HG02970 (cell line): ENCODE measurements around the gene LRCH3.

Experiments
- ATAC-seq: cut with Tn5 transposase; IDR thresholded peaks from one replicate; pipeline ENCODE4 v1.9.1; 2021; ENCODE audit warnings: mild to moderate bottlenecking, moderate library complexity, moderate number of reproducible peaks; ENCODE audit not compliant: unreplicated experiment, low FRiP score

LRCH3 gene

DNA sequence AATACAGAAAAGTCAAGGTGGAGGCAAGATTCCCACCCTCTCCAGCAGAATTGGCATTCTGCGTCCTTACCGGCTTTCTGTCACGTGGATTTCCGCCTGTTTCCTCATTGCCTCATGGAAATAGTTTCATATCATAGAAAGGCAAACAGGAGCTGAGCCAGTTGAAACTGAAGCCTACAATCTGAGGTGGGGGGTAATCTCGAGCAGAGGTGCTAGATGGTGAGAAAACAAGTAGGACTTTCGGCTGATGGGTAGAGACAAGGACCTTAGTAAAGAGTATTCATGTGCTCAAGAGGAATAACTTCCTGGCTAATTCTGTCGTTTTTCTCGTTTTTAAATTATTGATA, 39.9 kb downstream of the LRCH3 start:
- ATAC-seq: no peak

DNA sequence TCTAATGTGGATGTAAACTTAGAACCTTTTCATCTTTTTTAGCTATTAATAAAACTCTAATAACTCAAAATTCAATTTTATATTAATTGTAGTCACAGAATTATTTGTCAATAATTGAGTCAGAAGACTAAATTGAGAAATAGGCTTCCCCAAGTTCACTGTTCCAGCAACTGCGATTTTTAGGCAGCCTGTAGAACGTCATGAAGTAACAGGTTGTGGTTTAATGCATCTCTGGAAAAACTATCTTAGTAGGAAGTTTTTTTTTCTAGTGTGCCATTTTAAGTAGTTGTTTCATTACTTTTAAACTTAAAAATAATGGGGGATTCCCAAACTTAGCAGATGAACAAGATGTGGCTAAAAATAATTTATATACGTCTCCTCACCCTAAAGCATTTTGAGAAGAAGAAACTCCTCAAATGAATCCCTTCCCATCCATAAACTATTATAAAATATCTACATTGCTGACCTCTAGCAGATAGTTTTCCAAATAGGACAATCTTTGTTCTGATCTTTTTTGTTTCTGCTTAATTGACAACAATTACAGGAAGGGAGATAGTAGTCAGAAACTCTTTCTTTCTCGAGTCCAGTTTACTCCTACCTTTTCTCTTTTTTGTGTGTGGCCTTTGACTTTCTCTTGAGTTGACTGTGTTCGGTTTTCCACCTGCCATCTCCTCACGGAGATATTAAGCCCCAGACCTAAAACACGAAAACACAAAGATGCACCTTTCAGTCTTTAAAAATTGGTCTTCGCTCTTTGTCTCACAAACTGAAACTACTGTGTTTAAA, 43.1 kb downstream of the LRCH3 start:
- ATAC-seq: no peak

DNA sequence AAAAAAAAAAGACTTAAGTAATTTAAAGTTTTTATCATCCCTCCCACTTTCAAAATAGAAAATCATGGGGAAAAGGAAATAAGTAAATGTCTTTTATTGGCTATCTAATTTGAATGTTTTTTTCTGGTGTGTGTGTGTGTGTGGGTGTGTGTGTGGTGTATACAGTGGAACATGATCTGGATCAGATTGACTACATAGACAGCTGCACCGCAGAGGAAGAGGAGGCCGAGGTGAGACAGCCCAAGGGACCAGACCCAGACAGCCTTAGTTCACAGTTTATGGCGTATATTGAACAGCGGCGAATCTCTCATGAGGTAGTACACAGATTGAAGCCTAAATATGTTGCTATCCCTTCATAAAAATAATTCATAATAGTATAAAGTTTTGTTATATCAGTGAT, 44.5 kb downstream of the LRCH3 start:
- ATAC-seq: no peak

DNA sequence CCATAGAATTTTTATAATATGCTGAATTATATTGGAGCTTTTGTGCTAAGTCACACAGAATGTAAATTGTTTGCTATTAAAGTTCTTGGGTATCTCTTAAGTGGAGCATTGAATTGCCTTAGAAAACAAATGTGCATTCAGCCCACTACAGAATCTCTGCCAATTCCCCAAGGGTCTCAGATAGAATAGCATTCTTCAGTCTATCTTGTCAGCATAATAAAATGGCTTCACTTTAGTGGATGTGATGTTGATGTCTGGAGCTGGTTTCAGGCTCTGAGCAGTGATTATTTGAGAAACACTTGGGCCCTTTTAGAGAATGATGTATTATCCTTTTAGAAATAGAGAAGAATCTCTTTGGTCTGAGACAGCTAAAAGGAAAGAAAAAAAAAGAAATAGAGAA, 45.2 kb downstream of the LRCH3 start:
- no peak for ATAC-seq

DNA sequence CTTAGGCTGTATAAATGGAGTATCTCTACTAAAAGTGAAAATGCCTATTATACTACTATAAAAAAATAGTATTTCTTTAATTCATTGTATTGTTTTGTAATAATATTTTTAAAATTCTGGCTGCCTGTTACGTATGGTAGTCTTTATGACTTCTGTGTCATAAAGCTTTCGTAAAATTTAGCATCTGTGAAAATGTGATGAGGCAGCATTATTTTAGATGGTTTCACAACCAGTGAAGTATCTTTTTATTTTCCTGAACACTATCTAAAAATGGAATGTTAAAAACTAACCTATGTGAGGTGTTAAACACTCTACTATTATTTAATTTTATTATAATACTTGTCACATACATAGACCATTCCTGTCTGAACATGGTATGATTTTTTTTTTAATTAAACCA, 46.2 kb downstream of the LRCH3 start:
- ATAC-seq: no peak

DNA sequence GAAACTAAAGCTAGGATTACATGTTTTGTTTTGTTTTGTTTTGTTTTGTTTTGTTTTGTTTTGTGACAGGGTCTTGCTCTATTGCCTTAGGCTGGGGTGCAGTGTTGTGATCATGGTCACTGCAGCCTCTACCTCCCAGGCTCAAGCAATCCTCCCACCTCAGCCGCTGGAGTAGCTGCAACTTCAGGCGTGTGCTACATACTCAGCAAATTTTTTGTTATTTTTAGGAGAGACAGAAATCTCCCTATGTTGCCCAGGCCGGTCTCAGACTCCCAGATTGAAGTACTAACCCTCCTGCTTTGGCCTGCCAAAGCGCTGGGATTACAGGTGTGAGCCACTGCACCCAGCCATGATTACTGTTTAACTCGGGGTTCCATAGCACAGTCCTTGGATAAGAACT, 50.7 kb downstream of the LRCH3 start:
- no peak for ATAC-seq

DNA sequence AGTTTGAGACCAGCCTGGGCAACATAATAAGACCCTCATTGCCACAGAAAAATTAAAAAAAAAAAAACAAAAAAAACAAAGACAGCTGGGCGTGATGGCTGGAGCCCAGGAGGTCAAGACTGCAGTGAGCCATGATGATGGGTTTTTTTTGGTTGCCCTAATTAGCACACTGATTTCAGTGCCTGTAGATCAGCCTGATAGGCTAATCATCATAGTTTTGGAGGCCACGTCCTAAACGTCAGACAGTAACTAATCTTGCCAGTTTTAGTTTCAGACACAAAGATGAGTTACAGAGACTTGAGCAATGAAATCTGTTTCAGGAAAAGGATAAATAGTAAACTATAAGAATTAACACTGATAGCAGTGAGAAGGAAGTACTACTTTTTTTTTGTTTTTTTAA, 55.4 kb downstream of the LRCH3 start:
- ATAC-seq: no peak

DNA sequence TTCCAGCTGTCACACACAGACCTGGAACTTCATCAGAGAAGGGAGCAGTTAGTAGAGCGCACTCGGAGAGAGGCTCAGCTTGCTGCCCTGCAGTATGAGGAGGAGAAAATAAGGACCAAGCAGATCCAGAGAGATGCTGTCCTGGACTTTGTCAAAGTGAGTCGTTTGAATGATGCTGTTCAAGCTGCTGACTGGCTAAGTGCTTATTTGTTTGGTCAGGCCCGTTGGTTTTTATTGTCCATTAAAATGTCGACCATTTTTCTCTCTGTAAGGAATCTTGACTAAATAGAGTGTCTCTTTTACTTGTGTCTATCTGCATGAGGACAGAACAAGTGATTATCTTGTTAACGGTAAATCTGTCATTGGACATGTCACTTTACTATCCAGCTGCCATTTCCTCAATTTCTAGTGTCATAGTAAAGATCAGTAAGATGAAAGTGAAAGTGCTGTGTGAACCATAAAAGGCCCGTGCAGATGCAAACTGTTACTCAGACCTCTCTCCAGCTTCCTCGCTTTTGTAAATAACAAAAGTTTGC, 56.9 kb downstream of the LRCH3 start:
- peak; percentile 56 for ATAC-seq

DNA sequence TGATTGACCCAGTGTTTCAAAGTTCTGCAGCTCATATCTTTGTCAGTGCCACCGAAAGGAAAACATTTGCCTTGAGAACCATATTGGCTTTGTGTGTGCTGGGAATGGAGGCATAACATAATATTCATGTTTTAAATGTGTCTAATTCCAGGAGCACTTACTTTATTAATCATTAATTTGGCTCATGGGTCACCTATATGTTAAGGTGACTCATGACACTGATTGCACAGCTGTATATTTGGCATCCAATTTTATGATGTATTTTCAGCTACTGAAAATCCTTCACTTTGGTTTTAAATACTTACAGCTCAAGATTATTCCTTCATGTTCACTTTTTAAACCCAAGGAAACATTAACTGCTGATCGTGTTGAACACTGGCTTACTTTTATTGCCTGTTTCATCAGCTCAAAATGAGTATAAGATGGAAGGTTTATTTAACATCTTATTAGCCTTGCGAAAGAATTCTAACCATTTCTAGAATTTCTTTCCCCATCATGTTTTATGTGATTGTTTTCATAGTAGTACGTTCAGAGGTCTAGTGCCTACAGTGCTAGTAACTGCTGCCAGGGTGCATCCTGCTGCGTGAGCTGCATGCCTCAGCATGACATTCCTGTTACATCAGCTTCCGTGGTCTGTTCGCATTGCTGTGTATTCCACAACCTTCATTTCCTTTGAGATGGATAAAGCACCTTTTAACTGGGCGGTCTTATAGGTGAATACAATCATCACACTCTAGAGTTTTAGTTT, 63.7 kb downstream of the LRCH3 start:
- ATAC-seq: no peak

DNA sequence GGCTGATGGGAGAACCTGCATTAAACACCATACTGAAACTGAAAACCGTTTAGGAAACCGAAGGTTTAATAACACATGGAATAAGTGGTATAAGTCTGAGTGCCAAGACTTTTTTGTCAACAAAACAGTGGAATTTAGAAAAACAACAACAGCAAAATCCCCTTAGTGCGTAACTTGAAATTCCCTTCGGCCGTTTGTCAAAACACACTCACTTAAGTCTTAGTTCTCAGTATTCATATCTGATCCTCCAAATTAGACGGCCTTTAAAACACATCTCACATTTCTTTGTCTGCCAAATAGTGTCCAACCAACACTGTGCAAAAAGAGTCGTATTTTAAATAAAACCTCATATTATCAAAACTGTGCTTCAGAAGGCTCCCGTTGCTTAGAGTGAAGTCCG, 64.5 kb downstream of the LRCH3 start:
- no peak for ATAC-seq

DNA sequence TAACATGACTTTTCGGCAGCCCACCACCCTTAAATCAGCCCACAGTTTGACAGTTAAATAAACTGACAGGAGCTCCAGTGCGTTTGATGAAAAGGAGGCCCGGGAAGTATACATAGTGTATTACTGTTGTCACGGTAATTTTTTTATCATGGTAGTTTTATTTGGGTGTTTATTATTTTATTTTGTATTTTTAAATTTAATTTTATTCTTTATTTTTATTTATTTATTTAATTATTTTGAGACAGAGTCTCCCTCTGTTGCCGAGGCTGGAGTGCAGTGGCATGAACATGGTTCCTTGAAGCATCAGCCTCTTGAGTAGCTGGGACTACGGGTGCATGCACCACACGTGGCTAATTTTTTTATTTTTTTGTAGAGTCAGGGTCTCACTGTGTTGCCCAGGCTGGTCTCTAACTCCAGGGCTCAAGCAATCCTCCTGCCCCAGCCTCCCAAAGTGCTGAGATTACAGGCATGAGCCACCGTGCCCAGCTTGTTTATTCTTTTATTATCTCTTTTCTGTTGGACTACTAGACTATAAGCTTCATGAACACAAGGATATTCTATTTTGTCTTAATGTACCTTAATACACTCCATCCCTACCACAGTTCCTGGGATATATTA, 65.3 kb downstream of the LRCH3 start:
- no peak for ATAC-seq

DNA sequence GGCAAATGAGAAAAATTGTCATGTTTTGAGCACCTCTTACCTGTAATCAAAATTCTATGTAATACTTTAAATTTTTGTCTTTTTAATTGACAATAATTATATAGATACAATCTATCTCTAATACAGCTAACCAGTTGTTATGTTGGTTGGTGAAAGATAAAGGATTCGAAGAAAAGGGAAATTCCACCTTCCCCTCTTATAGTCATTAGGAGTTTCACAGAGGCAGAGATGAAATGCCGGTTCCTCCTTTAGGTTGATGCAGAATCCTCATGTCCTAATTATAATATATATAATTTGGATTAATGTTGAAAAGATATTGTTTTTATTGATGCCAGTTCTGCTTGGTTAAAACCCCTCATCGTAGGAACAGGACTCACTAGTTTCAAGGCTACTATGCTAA, 67.1 kb downstream of the LRCH3 start:
- no peak for ATAC-seq

DNA sequence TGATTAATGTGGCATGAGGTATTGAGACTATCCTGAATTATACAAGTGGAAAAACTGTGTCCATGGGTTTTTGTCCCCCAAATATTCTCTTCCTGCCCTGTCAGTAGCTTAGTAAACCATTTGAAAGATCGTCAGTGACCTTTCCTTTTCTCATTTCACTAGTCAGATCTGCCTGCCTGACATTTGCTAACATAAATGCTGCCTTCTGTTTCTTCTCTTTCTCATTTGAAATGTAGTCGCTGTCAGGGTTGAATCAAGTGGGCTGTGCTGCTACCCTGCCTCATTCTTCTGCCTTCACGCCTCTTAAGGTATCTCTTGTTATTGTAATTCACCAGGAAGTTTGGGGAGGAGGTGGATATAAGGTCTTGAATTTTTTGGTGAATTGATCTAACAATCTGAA, 67.5 kb downstream of the LRCH3 start:
- ATAC-seq: no peak

DNA sequence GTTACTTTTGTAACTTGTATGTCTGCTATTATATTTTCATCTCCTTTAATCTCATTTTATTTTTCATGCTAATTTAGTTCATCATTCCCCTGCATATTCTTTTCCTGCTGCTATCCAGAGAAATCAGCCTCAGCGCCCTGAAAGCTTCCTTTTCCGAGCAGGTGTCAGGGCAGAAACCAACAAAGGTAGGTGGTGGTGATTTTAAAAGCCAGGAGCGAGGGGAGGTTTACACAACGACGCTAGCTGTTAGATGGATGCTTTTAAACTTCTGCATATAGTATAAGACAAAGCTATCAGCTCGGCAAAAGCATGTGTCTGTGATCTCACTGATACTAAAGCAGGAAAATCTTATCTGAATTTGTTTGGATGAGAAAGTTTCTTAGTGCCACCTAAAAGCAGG, 75.0 kb downstream of the LRCH3 start:
- ATAC-seq: no peak

DNA sequence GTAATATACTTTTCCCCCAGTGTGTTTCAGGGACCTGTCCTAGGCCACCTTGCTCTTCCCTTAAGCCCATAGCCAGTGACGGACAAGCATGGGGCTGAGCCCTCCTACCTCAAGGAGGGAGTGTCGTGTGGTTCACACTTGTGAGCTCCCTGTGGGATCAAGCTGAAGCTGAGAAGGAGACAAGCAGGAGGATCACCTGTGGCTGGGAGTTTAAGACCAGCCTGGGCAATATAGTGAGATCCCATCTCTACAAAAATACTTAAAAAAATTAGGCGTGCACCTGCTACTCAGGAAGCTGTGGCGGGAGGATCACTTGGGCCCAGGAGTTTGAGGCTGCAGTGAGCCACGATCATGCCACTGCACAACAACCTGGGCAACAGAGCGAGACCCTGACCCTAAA, 82.3 kb downstream of the LRCH3 start:
- ATAC-seq: no peak

DNA sequence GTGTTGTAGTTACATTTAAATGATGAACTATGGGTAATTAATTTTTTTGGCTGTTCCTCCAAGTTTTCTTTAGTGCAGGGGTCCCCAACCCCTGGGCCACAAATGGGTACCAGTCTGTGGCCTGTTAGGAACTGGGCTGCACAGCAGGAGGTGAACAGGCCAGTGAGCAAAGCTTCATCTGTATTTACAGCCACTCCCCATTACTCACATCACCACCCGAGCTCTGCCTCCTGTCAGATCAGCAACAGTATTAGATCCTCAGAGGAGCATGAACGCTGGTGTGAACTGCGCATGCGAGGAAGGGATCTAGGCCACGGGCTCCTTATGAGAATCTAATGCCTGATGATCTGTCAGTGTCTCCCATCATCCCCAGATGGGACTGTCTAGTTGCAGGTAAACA, 83.0 kb downstream of the LRCH3 start:
- no peak for ATAC-seq

DNA sequence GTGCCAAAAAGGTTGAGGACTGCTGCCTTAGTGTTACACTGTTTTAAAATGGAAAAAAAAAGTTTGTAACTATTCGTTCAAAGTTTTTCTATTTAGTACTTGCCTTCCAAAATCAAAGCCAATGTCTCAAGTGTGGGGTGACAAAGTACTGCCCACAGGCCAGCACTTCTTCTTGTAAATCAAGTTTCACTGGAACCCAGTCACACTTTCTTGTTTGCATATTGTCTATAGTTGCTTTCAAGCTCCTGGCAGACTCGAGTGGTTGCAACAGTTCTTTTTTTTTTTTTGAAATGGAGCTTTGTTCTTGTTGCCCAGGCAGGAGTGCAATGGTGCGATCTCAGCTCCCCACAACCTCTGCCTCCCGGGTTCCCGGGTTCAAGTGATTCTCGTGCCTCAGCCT, 83.6 kb downstream of the LRCH3 start:
- no peak for ATAC-seq

DNA sequence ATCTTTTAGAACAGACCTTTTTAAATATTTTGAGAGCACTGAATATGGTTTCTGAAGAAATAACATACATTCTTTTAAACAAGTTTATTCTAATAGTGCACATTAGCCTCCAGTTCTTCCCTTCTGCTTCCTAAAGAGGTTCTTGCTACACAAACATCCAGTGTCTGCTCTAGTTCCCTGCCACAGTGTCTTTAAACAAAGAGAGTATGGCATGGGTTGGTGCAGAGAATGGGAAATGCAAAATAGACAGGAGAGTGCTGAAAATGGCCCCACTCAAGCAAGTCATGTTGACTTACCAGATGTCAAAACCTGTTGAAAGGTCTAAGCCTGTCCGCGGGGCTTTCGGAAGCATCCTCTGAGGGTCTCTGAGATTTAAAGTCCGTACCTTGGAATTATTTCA, 86.8 kb downstream of the LRCH3 start:
- ATAC-seq: no peak

DNA sequence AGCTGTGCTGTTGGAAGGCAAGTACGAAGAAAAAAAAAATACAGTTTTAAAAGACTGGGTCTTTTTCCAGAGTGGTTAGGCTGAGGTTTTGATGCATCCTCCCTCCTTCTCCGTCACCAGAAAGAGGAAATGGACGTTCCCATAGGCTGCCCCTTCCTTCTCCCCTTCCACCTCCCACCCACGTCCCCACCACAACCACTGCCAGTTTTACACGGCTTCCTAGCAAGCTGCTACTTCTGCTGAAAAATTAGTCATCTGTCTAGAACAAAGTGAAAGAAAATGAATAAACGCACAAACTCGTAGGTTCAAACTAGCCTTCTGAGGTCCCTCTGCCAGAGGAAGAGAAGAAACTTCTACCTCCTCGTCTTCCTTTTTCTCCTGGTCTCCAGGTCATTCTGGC, 87.4 kb downstream of the LRCH3 start:
- no peak for ATAC-seq

DNA sequence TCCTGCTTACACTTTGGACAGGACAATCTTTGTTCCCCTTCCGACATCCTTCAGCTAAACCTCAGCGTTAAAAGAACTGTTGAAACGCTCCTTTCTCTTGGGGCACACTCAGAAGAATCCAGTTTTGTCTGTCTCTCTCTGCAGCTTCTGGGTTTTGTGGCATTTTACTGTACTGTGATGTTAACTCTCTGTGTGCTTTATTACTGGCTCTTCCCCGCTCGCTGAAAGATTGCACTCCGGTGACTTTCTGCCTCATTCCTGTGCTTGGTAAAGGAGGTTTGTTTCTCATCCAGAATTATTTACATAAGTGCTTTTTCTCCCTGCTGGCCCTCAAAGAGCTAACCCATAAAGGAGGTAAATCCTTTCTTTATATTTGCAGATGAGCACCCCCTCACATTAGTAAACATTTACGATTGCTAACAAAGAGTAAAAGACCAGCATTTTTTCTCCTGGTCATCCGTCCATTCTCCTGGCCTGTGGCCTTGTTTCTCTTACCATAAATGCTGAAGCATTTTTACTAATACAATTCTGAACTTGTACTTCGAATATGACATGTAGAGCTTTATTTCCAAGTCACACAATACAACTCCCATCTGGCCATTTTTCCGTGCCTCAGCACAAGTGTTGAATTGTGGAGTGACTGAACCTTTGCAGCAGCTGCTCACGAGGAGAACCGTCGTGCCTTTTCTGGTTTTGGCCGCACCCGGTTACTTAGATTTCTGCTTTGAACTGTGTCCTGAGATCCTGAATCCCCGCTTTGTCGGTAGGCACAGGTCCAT, 89.6 kb downstream of the LRCH3 start:
- ATAC-seq: no peak
